ENCODE results near the gene CAMKV.

- TF ChIP-seq CTCF (IDR thresholded peaks at IDR 0.05; ENCODE audit: insufficient read depth, low read depth, low read length) (no peak), EZH2 (IDR thresholded peaks at IDR 0.05; ENCODE audit: insufficient read depth, low read length) (no peak)
Observed at GRCh38 chr3:49840388-49840787, 29.3 kb downstream of the CAMKV start.

Measured in astrocyte (in vitro differentiated cells and primary cell).